ENCODE data around the gene KRT7. TPM values are rescaled to one million over a fixed set of nuclear protein-coding genes. Genes with fewer than 3 reads are reported as not detected.

KRT7 gene
- total and polyA plus RNA-seq, 2 experiments from 2014 or later = 11.0 to 17.4 TPM

GRCh38 chr12:52188658-52189057 lies 44.4 kb upstream of the KRT7 start:
- H3K4me1 ChIP-seq (ENCODE audit: insufficient read depth) = peaks cover 60% of the 10 kb centered on the region
- no peaks in the 10 kb centered on the region for H4K20me1 ChIP-seq (ENCODE audit: insufficient read depth)
- no peak overlapping the region for H3K4me3 ChIP-seq
- H3K79me2 ChIP-seq (ENCODE audit: insufficient read depth) = no peaks in the 10 kb centered on the region
- no peaks in the 10 kb centered on the region for H3K36me3 ChIP-seq (ENCODE audit: low read depth)
- H3F3A ChIP-seq (ENCODE audit: insufficient read depth) = peaks cover 12% of the 10 kb centered on the region; the same call in 1 of the 2 replicates
- WGBS, 2 experiments (ENCODE audit: low coverage in 1 of 2, low lambda C conversion rate in 2 of 2, missing lambda C conversion rate in 2 of 2) = 88% methylated on average over 7 of the region's 7 CpGs
- no peaks in the 10 kb centered on the region for H3K9me2 ChIP-seq (ENCODE audit: insufficient read depth)
- DNase-seq = no peak
- H3K9me3 ChIP-seq (ENCODE audit: low read depth) = no peaks in the 10 kb centered on the region
- no peak overlapping the region for H3K4me2 ChIP-seq (ENCODE audit: unreplicated experiment)
- in situ Hi-C loops (cut with MboI) = no loop called here
- no peak overlapping the region for H2AFZ ChIP-seq
- TF ChIP-seq EZH2phosphoT487 (IDR thresholded peaks at IDR 0.05; ENCODE audit: insufficient read depth, low read depth) (no peak), EZH2 (IDR thresholded peaks at IDR 0.05; ENCODE audit: insufficient read depth, poor library complexity, severe bottlenecking) (no peak)
- no peak overlapping the region for H3K27ac ChIP-seq
- no peak overlapping the region for H3K9ac ChIP-seq
- H3K27me3 ChIP-seq (replicated peaks; ENCODE audit: insufficient read depth) = no peaks in the 10 kb centered on the region

- Histone ChIP-seq H3K9me2 (ENCODE audit: insufficient read depth) (no peaks in the 10 kb centered on the region), H3K4me3 (no peak overlapping the region), H3K4me2 (ENCODE audit: unreplicated experiment) (peak overlapping the region; percentile 24), H3K79me2 (ENCODE audit: insufficient read depth) (no peaks in the 10 kb centered on the region), H4K20me1 (ENCODE audit: insufficient read depth) (no peaks in the 10 kb centered on the region), H3K27me3 (replicated peaks; ENCODE audit: insufficient read depth) (no peaks in the 10 kb centered on the region), H3K4me1 (ENCODE audit: insufficient read depth) (peaks cover 69% of the 10 kb centered on the region), H3K27ac (no peak overlapping the region), H3K9ac (no peak overlapping the region), H2AFZ (no peak overlapping the region), H3K9me3 (ENCODE audit: low read depth) (no peaks in the 10 kb centered on the region), H3K36me3 (ENCODE audit: low read depth) (no peaks in the 10 kb centered on the region), H3F3A (ENCODE audit: insufficient read depth) (peaks cover 12% of the 10 kb centered on the region; the same call in 1 of the 2 replicates)
- DNase-seq = peak; percentile 60
- WGBS, 2 experiments (ENCODE audit: low coverage in 1 of 2, low lambda C conversion rate in 2 of 2, missing lambda C conversion rate in 2 of 2) = 26 to 29% methylated on average over 3 of the region's 3 CpGs
- in situ Hi-C loops (cut with MboI) = no loop called here
- TF ChIP-seq EZH2phosphoT487 (IDR thresholded peaks at IDR 0.05; ENCODE audit: insufficient read depth, low read depth) = no peak
- TF ChIP-seq EZH2 (IDR thresholded peaks at IDR 0.05; ENCODE audit: insufficient read depth, poor library complexity, severe bottlenecking) = no peak
These were observed 43.5 kb upstream of the KRT7 start for GRCh38 chr12:52189376-52190174.

GRCh38 chr12:52190860-52191729 lies 41.9 kb upstream of the KRT7 start:
- H3K27me3 ChIP-seq (replicated peaks; ENCODE audit: insufficient read depth) = no peaks in the 10 kb centered on the region
- 0 out of 2 replicates have a peak overlapping the region, but pooled peaks have one; percentile 16 for H3K9ac ChIP-seq
- peaks cover 69% of the 10 kb centered on the region for H3K4me1 ChIP-seq (ENCODE audit: insufficient read depth)
- in situ Hi-C loops (cut with MboI) = no loop called here
- no peaks in the 10 kb centered on the region for H3K9me3 ChIP-seq (ENCODE audit: low read depth)
- WGBS, 2 experiments (ENCODE audit: low coverage in 1 of 2, low lambda C conversion rate in 2 of 2, missing lambda C conversion rate in 2 of 2) = 75 to 78% methylated on average over 16 of the region's 16 CpGs
- TF ChIP-seq EZH2phosphoT487 (IDR thresholded peaks at IDR 0.05; ENCODE audit: insufficient read depth, low read depth) (no peak), EZH2 (IDR thresholded peaks at IDR 0.05; ENCODE audit: insufficient read depth, poor library complexity, severe bottlenecking) (no peak)
- H2AFZ ChIP-seq = no peak overlapping the region
- DNase-seq = peak; percentile 47
- H3F3A ChIP-seq (ENCODE audit: insufficient read depth) = peaks cover 10% of the 10 kb centered on the region; the same call in 1 of the 2 replicates
- H3K36me3 ChIP-seq (ENCODE audit: low read depth) = no peaks in the 10 kb centered on the region
- H3K9me2 ChIP-seq (ENCODE audit: insufficient read depth) = no peaks in the 10 kb centered on the region
- no peak overlapping the region; the same call in 1 of the 2 replicates for H3K27ac ChIP-seq
- H3K4me2 ChIP-seq (ENCODE audit: unreplicated experiment) = peak overlapping the region; percentile 59
- H4K20me1 ChIP-seq (ENCODE audit: insufficient read depth) = no peaks in the 10 kb centered on the region
- no peaks in the 10 kb centered on the region for H3K79me2 ChIP-seq (ENCODE audit: insufficient read depth)
- no peak overlapping the region for H3K4me3 ChIP-seq

Measured in GM23248 (cell line).